ENCODE data around the gene KDR.

GRCh38 chr4:55051532-55051931 is 73.9 kb downstream of the KDR start:
- TF ChIP-seq CTCF (IDR thresholded peaks at IDR 0.05) (no peak), POLR2A (IDR thresholded peaks at IDR 0.05) (no peak)
